ENCODE data around the gene TSFM. TPM values are rescaled to one million over a fixed set of nuclear protein-coding genes. Genes with fewer than 3 reads are reported as not detected.
A peak's percentile ranks its signal among the peaks of the same experiment; 100 is the strongest.

The TSFM gene
- total and polyA plus RNA-seq, 2 of the 13 experiments (the other 11 are each of a cell fraction or from before 2014, with no cell fraction given) = 29.8 to 68.3 TPM

DNA sequence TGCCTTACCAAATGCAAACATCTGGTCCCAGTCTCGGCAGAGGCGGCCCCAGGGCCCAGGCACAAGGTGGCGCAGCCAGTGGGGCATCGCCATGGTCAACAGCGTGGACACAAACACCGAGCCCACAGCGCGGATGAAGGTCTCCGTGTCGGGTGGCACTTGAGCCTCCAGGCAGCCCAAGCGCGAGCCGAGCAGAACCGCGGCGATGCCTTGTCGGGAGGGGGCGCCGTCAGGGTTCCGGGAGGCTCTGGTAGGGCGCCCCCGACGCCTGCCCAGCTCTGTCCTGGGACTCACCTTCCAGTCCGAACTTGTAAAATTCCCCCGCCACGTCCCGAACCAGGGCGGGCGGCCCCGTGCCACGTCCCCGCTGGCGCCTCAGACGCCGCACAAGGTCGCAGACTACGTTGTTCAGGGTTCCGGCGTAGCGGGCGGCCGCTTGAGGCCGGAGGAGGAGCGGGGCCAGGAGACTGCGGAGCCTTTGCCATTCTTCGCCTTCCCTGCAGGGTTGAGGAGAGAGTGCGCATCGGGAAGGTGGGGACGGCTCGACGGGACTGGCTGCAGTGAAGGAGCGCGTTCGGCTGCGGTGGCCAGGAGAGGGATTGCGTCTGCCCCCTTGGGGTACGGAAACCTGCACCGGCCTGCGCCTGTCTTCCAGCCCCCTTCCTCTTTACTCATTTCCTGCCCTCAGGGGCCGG lies 17.4 kb upstream of the TSFM start (continued):
- TF ChIP-seq, protein P1, sequence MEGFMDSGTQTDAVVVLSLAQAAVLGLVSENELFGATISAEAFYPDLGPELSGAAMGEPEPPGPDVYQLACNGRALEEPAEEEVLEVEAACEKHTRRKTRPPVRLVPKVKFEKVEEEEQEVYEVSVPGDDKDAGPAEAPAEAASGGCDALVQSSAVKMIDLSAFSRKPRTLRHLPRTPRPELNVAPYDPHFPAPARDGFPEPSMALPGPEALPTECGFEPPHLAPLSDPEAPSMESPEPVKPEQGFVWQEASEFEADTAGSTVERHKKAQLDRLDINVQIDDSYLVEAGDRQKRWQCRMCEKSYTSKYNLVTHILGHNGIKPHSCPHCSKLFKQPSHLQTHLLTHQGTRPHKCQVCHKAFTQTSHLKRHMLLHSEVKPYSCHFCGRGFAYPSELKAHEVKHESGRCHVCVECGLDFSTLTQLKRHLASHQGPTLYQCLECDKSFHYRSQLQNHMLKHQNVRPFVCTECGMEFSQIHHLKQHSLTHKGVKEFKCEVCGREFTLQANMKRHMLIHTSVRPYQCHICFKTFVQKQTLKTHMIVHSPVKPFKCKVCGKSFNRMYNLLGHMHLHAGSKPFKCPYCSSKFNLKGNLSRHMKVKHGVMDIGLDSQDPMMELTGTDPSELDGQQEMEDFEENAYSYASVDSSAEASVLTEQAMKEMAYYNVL (CRISPR knock-in tag; IDR thresholded peaks at IDR 0.05; ENCODE audit: borderline replicate concordance) = no peak
- TF ChIP-seq ZNF572 (CRISPR knock-in tag; IDR thresholded peaks at IDR 0.05) (0 out of 2 replicates have a peak, but pooled peaks have one; percentile 70), HNRNPLL (IDR thresholded peaks at IDR 0.05; ENCODE audit: low read depth, low read length, poor library complexity, severe bottlenecking) (peak; percentile 96), MTA1 (CRISPR knock-in tag; IDR thresholded peaks at IDR 0.05; ENCODE audit: borderline replicate concordance) (peak; percentile 56; the same call in 1 of the 2 replicates), YEATS4 (CRISPR knock-in tag; IDR thresholded peaks at IDR 0.05; ENCODE audit: borderline replicate concordance) (peak; percentile 72; the same call in 1 of the 2 replicates), SAP130 (CRISPR knock-in tag; IDR thresholded peaks at IDR 0.05; ENCODE audit: low read depth) (peak; percentile 52), HNF4G (IDR thresholded peaks at IDR 0.05; ENCODE audit: borderline replicate concordance, low read depth, low read length) (no peak), HNF4G (CRISPR knock-in tag; IDR thresholded peaks at IDR 0.05; ENCODE audit: borderline replicate concordance, low read depth) (no peak), ZNF839 (CRISPR knock-in tag; IDR thresholded peaks at IDR 0.05; ENCODE audit: borderline replicate concordance) (0 out of 2 replicates have a peak, but pooled peaks have one; percentile 36), HIVEP1 (CRISPR knock-in tag; IDR thresholded peaks at IDR 0.05) (peak; percentile 81), MYNN (CRISPR knock-in tag; IDR thresholded peaks at IDR 0.05; ENCODE audit: low read depth) (no peak)
- TF ChIP-seq, protein P2, sequence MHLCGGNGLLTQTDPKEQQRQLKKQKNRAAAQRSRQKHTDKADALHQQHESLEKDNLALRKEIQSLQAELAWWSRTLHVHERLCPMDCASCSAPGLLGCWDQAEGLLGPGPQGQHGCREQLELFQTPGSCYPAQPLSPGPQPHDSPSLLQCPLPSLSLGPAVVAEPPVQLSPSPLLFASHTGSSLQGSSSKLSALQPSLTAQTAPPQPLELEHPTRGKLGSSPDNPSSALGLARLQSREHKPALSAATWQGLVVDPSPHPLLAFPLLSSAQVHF (CRISPR knock-in tag; IDR thresholded peaks at IDR 0.05) = peak; percentile 72; the same call in 1 of the 2 replicates
- TF ChIP-seq, protein P3, sequence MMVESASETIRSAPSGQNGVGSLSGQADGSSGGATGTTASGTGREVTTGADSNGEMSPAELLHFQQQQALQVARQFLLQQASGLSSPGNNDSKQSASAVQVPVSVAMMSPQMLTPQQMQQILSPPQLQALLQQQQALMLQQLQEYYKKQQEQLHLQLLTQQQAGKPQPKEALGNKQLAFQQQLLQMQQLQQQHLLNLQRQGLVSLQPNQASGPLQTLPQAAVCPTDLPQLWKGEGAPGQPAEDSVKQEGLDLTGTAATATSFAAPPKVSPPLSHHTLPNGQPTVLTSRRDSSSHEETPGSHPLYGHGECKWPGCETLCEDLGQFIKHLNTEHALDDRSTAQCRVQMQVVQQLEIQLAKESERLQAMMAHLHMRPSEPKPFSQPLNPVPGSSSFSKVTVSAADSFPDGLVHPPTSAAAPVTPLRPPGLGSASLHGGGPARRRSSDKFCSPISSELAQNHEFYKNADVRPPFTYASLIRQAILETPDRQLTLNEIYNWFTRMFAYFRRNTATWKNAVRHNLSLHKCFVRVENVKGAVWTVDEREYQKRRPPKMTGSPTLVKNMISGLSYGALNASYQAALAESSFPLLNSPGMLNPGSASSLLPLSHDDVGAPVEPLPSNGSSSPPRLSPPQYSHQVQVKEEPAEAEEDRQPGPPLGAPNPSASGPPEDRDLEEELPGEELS (CRISPR knock-in tag; IDR thresholded peaks at IDR 0.05) = peak; percentile 32; the same call in 1 of the 2 replicates
- TF ChIP-seq, protein P4, sequence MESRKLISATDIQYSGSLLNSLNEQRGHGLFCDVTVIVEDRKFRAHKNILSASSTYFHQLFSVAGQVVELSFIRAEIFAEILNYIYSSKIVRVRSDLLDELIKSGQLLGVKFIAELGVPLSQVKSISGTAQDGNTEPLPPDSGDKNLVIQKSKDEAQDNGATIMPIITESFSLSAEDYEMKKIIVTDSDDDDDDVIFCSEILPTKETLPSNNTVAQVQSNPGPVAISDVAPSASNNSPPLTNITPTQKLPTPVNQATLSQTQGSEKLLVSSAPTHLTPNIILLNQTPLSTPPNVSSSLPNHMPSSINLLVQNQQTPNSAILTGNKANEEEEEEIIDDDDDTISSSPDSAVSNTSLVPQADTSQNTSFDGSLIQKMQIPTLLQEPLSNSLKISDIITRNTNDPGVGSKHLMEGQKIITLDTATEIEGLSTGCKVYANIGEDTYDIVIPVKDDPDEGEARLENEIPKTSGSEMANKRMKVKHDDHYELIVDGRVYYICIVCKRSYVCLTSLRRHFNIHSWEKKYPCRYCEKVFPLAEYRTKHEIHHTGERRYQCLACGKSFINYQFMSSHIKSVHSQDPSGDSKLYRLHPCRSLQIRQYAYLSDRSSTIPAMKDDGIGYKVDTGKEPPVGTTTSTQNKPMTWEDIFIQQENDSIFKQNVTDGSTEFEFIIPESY (CRISPR knock-in tag; IDR thresholded peaks at IDR 0.05) = no peak
- TF ChIP-seq, protein P5, sequence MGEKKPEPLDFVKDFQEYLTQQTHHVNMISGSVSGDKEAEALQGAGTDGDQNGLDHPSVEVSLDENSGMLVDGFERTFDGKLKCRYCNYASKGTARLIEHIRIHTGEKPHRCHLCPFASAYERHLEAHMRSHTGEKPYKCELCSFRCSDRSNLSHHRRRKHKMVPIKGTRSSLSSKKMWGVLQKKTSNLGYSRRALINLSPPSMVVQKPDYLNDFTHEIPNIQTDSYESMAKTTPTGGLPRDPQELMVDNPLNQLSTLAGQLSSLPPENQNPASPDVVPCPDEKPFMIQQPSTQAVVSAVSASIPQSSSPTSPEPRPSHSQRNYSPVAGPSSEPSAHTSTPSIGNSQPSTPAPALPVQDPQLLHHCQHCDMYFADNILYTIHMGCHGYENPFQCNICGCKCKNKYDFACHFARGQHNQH (CRISPR knock-in tag; IDR thresholded peaks at IDR 0.05) = 0 out of 2 replicates have a peak, but pooled peaks have one; percentile 37
